ENCODE data around the gene ZNF678.

GRCh38 chr1:227673441-227673840 lies 110.1 kb downstream of the ZNF678 start:
- TF ChIP-seq EZH2 (IDR thresholded peaks at IDR 0.05; ENCODE audit: insufficient read depth, poor library complexity, severe bottlenecking) = no peak
- TF ChIP-seq EZH2phosphoT487 (IDR thresholded peaks at IDR 0.05; ENCODE audit: insufficient read depth, low read depth) = no peak

Measured in GM23248 (cell line).